G401 (cell line): ENCODE measurements around the gene C10orf53. TPM values are rescaled to one million over a fixed set of nuclear protein-coding genes. Genes with fewer than 3 reads are reported as not detected.
"Not testable (repeated sequence)": the region's sequence is repeated elsewhere in the genome, so short reads cannot be mapped to it uniquely, and the experiment has no call there.

Source experiments
- DNase-seq: peaks from one replicate; pipeline ENCODE4 v3.0.0-alpha.2; 2015; ENCODE audit warnings: low spot score
- in situ Hi-C: cut with HindIII; loops from 2 replicates; pipeline ENCODE4 v1.10.0; 2016; ENCODE audit warnings: low sequenced_read_pairs, mixed read lengths
- total RNA-seq: library from RNA; depleted of rRNA; stranded (reverse); fragments of >200 nt; shearing (Covaris generic); gene quantifications from 2 replicates; pipeline ENCODE4 v1.2.3, GENCODE V29; 2014

Gene C10orf53
- total RNA-seq, 1 experiment from 2014 or later = not detected

GRCh38 chr10:49715157-49715556 lies 35.7 kb downstream of the C10orf53 start:
- in situ Hi-C loops, DNase-seq: not testable (repeated sequence)

DNA sequence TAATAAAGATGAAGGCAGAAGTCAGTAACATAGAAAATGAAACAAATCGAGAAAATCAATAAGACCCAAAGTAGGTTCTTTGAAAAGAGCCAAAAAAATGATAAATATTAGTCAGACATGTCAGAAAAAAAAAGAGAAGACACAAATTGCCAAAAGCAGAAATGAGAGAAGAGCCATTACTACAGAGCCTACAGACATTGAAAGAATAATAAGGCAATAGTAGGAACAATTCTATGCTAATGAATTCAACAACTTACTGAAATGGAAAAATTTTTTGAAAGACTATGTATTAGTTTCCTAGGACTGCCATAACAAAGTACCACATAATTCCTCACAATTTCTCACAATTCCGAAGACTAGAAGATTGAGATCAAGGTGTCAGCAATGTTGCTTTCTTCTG lies 47.1 kb downstream of the C10orf53 start:
- DNase-seq = no peak
- in situ Hi-C loops = no loop called here

GRCh38 chr10:49733866-49734265 lies 54.4 kb downstream of the C10orf53 start:
- no peak for DNase-seq
- in situ Hi-C loops = no loop called here

- in situ Hi-C loops = no loop called here
- DNase-seq = no peak
Observed at GRCh38 chr10:49734676-49735075, 55.2 kb downstream of the C10orf53 start.

DNA sequence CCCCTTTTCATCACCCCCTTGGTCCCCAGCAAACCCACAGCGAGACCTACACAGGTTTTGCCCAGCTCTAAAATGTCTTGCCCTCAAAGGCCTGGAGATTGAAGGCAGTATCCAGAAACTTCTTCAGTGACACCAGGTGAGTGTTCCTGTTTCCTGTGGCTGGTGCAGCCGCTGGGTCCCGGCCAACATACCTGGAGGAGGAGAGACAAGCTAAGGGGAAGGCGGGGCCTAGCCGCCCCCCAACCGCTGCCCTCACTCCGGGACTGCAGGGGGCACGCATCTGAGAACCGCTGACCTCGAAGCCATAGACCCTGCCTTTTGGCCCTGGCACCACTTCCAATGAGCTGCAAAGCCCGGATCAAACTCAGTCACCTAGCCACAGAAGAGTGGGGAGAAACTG lies 55.7 kb downstream of the C10orf53 start:
- in situ Hi-C loops = no loop called here
- no peak for DNase-seq

- DNase-seq = no peak
- in situ Hi-C loops = no loop called here
Observed at GRCh38 chr10:49735848-49736563, 56.6 kb downstream of the C10orf53 start.

- DNase-seq = no peak
- in situ Hi-C loops = no loop called here
Observed at GRCh38 chr10:49736564-49737113, 57.2 kb downstream of the C10orf53 start.

DNA sequence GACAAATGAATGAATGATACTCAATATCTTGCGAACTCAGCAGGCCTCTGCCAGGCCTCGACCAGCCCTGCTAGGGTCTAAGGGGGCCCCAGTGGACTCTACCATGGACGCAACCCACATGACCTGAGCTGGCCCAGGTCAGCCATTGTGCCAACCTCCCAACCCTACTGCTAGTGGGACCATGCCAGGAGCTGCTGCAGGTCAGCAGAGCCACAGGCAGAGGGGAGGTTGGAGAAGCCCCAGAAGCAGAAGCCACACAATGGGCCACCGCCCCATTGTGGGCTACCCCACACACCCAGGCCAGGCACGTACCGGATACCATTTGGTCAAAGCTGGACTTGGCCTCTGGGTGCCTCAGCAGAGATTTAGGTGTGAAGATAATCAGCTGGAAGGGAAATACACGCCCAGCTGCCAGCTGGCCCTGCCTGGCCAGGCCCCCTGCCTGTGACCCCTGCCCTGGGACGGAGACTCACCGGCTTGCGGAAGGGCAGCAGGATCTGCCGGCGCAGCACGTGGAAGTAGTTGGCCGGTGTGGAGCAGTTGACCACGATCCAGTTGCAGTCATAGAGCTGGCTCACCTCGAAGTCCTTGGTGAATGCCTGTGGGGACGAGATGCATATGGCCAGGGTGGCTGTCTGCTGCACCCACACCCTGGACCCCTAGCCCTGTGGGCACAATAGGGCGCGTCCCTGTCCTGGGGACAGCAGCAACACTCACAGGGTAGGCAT lies 58.2 kb downstream of the C10orf53 start:
- in situ Hi-C loops = no loop called here
- no peak for DNase-seq

DNA sequence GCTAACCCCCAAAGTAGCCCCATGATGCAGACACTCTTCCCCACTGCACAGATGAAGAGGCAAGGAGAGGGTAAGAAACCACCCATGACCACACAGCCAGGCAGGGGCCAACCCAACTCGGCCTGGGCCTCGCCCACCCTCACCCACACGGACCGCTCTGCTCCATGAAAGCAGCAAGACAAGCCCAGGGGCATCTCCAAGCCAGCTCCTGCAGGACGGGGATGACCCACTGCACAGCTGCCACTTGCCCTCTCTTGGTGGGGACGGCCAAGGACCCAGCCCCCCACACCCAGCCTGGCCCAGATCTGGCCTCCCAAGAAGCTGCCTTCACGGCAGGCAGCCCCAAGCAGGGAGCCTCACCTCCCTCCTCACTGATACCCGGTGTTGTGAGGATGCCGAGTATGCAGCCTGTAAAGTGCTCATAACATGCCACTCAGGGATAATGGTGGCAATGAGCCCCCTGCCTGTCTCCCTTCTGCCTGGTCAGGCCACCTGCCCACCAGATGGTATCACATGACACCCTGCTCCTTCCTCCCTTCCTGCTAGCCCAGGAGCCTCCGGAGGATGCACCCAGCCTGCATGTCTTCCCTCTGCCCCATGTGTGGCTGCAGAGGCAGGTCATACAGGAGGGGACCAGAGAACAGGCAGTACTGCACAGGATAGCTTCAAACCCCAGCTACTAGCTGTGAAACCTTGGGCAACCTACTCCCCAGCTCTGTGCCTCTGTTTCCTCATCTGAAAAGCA lies 59.3 kb downstream of the C10orf53 start:
- in situ Hi-C loops = no loop called here
- DNase-seq = peak; percentile 68

DNA sequence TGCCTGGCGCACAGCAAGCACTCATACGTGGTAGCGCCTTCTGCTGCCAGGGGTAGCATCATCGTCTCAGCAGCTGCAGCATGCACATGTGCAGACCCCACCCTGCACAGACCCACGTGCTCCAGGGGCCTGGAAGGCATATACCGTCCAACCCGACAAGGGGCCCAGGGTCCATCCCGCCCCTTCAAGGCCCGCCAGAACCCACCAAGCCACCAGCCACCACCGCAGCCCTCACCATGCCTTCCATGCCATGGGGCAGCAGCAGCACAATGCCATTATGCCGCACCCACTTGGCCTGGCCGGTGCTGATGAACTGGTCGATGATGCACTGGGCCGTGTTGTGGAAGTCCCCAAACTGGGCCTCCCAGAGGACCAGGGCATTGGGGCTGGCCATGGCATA lies 60.0 kb downstream of the C10orf53 start:
- in situ Hi-C loops = no loop called here
- no peak for DNase-seq

DNA sequence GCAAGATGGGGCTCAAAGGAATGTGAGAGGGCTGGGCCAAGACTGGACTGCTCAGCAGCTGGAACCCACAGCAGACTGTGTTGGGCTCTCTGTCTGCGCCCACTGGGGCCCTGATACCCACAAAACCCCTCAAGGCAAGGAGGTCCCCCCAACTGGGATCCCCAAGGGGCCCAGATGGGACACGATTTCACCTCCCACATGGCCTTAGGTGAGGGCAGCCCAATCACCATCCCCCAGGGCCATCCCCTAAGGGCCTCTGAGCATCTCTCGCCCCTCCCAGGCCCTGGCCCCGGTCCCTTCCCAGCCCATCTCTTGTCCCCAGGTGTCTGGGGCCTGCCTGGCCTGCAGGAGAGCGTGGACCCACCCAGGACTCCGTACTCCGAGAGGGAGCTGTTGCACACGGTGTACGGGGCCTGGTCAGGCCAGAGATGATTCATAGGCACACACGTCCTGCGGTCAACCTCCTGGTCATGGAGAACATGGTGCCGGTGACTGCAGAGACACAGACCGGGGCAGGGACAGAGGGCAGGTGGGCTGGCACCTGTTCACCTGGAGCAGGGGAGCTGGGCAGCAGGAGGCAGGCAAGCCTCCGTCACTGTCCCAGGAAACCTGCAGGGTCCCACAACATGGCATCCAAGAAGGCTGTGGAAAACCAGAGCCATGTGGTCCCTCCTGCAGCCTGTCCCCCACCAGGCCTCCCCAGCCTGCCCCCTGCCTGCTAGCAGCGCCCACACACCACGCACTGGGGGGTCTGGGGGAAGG lies 61.1 kb downstream of the C10orf53 start:
- DNase-seq = no peak
- in situ Hi-C loops = no loop called here

GRCh38 chr10:49741108-49741995 lies 61.9 kb downstream of the C10orf53 start:
- in situ Hi-C loops = no loop called here
- peak; percentile 43 for DNase-seq

DNA sequence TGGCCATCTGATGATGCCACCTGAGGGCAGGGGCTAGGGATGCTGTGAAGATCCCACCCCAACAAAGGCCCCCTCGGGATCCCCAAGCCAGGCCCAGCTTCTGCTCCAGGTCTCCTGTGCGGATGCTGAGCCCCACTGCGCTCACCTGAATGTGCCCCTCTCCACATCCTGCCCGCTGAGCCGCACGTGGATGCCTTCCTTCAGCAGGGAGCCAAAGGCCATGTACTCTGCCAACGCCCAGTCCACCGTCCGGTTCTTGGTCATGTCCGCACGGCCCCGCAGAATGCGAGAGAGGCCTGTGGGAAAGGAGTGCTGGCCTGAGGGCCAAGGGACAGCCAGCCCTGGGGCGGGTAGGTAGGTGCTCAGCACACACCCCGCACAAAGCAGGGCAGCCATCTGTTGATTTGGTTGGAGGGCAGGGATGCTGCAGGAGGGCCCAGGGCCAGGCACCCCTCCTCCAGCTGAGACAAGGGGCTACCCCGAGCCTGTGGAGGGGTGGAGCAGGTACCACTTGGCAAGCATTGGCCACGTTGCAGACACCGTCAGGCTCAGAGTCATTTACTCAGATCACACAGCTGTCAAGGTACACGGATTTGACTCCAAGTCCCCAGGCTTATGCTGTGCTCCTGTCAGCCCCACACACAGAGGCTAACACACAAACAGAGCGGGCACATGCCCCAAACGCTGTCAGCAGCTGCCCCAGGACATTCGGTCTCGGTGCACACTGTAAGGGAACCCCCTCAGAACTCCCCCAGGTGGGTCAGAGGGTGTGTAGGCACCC lies 63.4 kb downstream of the C10orf53 start:
- in situ Hi-C loops = no loop called here
- DNase-seq = no peak

DNA sequence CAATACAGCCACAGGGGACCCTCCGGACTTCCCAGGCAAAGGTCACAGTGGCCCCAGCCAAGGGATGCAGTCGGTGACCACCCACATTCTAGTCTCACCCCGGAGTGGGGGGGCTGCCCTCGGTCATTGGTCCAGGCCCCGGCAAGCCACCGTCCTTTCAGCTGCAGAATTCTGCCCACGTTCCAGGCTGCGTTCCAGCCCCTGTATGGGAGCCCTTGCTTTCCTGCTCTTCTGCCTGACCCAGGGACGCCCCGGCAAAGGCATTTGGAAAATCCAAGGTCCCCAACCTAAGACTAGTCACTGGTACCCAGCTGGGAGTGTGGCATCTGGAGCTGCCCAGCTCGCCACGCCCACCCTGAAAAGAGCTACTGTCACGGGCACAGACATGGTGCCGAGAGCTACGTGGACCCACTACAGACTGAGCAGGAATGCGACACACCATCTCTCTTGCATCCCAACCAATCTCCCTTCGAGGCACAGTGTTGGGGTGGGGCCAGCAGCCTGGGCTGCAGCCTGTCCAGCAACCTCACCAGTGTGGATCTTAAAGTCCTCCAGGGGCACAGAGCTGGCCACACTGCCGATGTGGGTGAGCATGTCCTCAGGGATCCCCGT lies 64.1 kb downstream of the C10orf53 start:
- DNase-seq = no peak
- in situ Hi-C loops = no loop called here

- no peak for DNase-seq
- in situ Hi-C loops = no loop called here
Observed at GRCh38 chr10:49744091-49744685, 64.7 kb downstream of the C10orf53 start.

DNA sequence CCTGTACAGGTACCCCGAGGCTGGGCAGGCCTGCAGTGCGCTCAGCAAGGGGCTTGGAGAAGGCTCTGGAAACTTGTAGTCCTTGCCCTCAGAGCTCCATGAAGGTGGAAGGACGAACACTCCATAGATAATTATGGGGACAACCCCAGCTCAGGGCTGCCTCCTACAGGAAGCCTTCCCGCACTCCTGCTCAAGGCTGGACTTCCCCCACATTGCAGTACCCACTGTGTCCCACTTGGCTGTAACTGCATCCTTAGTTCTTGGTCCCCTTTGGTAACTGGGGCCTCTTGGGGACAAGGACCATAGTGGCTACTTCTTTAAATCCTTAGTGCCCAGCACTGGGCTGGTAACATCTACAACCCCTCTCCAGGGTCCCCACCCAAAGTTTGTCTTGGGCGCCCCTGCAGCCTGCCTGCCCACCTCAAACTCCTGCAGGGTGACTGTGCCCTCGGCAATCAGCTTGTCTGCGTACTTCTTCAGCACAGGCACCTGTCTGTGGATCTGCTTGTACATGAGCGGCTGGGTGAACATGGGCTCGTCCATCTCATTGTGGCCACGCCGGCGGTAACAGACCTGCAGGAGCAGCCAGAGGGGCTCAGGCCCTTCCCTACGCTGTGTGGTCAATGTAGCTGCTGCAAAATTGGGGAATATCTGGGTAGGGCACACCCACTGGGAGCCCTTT lies 65.6 kb downstream of the C10orf53 start:
- no peak for DNase-seq
- in situ Hi-C loops = no loop called here
